ENCODE data around the gene PKDREJ.
"Not testable (repeated sequence)": the region's sequence is repeated elsewhere in the genome, so short reads cannot be mapped to it uniquely, and the experiment has no call there.

Gene PKDREJ

DNA sequence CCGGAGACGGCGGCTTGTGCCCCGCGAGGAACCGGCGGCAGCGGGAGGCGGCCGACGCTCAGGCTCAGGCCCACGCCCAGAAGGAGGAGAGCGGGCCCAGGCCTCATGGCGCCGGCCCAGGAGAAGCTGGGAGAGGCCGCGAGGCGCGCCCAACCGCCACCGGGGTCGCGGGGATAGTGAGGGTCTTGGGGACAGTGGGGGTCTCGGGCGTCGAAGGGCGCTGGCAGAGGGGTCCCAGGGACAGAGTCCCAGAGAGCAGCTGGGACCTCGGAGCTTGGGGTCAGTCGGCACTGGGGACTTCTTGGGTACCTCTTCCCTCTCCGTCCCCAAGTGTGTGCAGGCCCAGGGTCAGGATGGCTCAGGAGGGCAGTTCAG is at the start of gene PKDREJ:
TSS of gene PKDREJ (minus strand) at position 128 of the 375 bp plus-strand sequence. CDS start at position 107, 21 bp downstream.
- DNase-seq, result no peak

DNA sequence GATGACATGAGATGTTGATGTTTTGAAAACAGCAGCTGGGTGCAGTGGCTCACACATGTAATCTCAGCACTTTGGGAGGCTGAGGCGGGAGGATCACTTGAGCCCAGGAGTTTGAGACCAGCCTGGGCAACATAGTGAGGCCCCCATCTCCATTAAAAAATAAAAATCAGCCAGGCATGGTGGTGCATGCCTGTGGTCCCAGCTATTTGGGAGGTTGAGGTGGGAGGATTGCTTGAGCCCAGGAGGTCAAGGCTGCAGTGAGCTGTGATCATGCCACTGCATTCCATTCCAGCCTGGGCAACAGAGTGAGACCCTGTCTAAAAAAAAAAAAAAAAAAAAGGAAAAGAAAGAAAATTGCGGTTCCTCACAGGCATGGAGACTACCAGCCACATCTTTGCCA is 49.7 kb upstream of the PKDREJ start:
- not testable (repeated sequence) for DNase-seq

DNA sequence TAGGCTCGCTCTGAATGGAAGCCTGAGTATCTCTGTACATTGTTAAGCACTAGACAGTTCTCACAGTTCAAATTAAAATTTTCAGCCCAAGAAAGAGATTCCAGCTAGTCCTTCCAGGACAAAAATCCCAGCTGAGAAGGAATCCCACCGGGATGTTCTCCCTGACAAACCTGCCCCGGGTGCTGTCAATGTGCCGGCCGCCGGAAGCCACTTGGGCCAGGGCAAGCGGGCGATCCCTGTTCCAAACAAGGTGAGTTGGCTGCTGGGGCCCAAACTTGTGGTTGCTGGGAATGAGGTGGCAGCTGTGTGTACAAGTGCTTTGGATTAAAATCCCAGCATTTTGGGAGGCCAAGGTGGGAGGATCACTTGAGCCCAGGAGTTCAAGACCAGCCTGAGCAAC is 48.9 kb upstream of the PKDREJ start:
- no peak for DNase-seq

GRCh38 chr22:46309526-46310085 is 46.5 kb upstream of the PKDREJ start:
- DNase-seq, result no peak

- no peak for DNase-seq
Measured at GRCh38 chr22:46308283-46308988, 45.3 kb upstream of the PKDREJ start.

GRCh38 chr22:46303347-46303965 is 40.3 kb upstream of the PKDREJ start:
- DNase-seq, result no peak

DNA sequence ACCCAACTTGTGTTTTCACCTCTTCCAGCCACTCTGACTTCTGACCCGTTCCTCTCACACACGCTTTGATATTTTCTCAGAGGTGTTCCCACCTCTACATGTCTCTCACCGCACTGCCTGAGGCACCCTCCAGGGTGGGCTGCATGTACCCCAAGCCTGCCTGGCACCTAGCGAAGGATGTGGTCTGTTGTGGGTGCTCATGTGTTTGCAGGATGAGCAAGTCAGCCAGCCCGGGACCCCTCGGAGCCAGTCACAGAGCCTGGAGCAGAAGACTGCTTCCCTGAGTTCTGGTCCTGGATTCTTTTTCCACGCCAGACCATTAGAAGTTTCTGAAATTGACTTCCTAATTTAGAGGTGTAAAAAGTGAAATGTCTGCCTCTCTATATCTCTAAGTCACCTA is 37.3 kb upstream of the PKDREJ start:
- no peak for DNase-seq

- DNase-seq, result no peak
Measured at GRCh38 chr22:46299101-46299500, 36.0 kb upstream of the PKDREJ start.

GRCh38 chr22:46297151-46297812 is 34.1 kb upstream of the PKDREJ start:
- DNase-seq, result no peak

GRCh38 chr22:46296257-46297150 is 33.4 kb upstream of the PKDREJ start, which contains the start of gene GTSE1:
TSS of gene GTSE1 (plus strand) at chr22:46296870. CDS start at chr22:46297401, 531 bp downstream.
- DNase-seq, result peak; percentile 84

DNA sequence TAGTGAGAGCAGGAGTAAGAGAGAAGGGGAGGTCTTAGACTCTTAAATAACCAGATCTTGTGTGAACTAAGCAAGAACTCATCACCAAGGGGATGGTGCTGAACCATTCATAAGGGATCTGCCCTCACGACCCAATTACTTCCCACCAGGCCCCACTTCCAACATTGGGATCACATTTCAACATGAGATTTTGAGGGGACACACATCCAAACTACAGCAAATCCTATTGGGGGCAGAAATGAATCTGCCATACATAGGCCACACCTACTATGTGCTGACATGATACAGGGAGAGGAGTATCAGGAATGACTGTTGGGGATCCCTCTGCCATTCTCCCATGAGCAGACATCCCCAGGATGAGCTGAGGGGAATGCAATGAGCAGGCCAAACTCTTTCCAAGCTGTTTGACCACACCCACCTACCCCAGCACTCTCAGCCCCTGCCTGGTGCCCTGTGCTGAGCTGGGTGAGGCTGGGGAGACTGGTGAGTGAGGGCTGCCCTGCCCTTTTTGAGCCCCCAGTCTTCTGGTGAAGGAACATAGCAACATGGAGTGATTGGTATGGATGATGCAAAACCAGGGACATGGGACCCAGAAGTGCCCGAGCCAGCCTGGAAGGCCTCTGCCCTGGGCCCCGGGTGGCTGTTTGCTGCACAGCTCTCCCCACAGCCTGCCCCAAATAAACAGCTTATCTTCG is 32.3 kb upstream of the PKDREJ start:
- no peak for DNase-seq

GRCh38 chr22:46294784-46295183 is 31.6 kb upstream of the PKDREJ start:
- DNase-seq, result no peak

DNA sequence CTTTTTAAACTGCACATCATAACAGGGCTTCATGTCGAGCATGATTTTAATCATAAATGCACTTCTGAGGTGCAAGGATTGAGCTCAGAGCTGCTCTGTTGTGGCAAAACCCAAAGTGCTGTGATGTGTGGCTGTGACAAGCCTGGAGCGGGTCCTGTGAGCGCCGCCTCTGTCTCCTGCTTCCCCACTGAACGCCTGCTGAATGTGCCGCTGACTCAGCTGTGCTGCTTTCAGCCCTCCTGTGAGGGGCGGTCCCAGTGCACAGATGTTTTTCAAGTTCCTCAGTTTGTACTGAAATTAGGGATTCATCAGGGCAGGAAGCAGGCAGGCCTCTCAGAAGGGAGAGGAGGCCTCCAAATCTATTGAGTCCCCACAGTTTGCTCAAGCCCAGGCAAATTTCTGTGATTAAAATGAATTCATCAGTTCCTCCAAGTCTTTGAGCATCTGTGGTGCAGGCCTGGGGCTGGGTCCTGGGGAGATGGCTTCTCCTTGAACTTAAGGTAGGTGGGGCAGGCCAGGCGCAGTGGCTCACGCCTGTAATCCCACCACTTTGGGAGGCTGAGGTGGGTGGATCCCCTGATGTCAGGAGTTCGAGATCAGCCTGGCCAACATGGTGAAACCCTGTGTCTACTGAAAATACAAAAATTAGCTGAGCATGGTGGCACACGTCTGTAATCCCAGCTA is 30.6 kb upstream of the PKDREJ start:
- no peak for DNase-seq

DNA sequence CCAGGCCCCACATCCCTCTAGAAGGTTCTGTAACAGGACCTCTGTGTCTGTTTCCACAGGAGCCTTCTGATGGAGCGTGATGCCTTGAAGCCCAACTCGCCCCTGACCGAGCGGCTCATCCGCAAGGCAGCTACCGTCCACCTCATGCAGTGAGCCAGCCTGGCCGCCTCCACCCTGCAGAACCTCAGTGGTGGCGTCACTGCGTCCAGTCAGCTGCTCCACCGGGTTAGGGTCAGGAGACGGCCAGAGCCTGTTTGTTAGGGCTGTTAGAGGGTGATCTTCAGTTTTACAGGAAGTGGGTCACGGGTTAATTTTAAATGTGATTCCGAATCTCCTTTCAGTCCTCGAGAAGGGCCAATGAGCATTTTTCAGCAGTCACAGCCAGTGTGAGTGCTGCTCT is 29.6 kb upstream of the PKDREJ start:
- DNase-seq, result no peak

DNA sequence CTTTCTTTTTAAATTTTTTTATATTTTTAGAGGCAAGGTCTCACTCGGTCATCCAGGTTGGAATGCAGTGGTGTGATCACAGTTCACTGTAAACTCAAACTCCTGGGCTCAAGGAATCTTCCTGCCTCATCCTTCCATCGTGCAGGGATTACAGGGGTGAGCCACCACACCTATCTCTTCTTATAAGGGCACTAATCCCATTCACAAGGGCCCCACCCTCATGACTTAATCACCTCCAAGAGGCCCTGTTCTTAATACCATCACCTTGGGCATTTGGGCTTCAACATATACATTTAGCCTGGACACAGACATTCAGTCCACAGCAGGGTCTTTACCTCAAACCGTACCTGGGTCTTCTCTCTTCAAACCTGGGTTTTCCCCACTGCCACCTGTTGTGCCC is 29.0 kb upstream of the PKDREJ start:
- DNase-seq, result no peak

DNA sequence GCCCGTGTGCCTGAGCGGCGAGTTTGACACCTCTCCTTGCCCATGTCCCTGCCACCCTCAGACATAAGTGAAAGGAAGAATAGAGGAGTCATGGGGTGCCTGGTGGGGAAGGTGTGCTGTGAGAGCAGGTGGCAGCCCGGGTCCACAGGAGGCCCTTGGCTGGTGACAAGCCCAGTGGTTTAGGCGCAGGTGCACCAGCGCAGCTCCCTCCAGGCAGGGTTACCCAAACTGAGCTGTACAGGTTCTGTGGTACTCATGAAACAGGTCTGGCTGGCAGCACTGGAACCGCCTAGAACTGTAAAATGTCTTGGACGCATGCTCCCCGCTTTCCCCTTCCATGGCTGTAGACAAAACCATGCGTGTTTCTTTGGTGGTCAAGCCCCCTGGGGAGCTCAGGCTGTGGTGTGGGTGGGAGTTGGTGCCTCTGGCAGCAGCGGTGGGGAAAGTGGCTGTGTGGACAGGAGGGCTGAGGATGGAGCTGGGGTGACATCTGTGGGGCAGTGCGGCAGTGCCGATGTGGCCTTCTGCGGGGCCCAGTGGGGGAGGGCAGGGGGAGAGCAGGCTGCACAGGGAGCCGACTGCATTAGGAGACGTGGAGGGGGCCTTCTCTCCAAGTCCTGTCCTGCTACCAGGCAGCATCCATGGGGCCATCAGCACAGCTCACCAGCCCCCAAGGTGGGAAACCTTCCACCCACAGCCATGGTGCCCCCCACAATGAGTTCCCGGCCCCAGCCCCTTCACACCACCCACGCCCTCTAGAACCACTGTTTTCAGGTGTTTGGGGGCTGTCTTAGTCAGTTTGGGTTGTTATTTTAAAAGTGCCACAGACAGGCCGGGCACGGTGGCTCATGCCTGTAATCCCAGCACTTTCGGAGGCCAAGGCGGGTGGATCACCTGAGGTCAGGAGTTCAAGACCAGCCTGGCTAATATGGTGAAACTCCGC is 28.0 kb upstream of the PKDREJ start:
- no peak for DNase-seq

GRCh38 chr22:46290121-46290842 is 27.1 kb upstream of the PKDREJ start:
- DNase-seq, result no peak

DNA sequence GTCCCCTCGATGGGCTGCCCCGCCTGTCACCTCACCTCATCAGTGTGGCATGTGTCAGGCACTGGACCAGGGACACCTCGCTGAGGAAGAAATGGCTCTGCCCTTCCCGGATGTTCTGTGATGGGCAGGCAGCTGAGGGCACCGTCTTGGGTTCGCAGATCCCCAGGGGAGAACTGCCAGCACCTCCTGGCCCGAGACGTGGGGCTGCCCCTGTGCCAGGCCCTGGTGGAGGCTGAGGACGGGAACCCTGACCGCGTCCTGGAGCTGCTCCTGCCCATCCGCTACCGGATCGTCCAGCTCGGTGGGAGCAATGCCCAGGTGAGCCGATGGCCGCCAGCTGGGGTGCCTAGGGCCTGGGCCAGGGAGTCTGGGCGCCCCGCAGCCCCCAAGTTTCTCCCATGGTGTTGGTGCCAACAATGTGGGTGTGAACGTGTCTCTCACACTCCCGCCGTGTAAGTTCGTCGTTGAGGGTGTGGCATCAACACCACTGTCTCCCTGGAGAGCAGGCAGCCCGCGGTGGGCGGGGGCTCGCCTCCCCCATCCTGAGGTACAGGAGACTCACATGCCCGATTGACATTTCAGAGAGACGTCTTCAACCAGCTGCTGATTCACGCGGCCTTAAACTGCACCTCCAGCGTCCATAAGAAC is 26.2 kb upstream of the PKDREJ start:
- no peak for DNase-seq

DNA sequence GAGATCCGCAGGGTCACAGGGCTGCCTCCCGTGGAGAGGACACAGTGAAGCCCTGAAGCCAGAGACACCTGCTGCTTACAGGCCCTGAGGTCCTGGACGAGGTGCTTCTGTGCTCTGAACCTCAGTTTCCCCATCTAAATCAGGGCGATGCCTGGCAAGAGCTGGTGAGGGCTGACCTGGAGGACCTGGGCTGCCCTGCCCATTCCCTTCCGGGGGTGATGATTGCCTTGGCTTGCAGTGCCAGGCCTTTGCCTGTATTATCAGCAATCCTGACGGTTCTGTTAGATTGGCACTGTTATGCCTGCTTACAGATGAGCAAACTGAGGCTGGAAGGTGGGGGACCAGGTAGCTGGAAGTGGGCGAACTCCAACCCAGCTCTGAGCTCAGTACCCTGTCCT is 25.7 kb upstream of the PKDREJ start:
- DNase-seq, result no peak
